ENCODE results near the gene PNMT. TPM values are rescaled to one million over a fixed set of nuclear protein-coding genes. Genes with fewer than 3 reads are reported as not detected.

PNMT gene
- total and polyA plus RNA-seq, 2 experiments from 2014 or later, result 1.9 to 2.5 TPM

DNA sequence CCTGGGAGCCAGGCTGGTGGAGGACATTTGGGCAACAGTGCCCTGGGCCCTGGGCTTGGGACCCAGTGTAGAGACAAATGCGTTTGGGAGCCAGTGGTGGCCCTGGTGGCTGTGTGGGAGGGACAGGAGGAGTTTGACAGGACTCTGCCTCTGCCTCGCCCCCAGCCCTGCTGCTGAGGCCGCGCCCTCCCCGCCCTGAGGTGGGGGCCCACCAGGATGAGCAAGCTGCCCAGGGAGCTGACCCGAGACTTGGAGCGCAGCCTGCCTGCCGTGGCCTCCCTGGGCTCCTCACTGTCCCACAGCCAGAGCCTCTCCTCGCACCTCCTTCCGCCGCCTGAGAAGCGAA is 15.0 kb upstream of the PNMT start:
- H3K4me1 Mint-ChIP-seq, result peaks cover 58% of the 10 kb centered on the region
- Histone ChIP-seq H4K20me1 (replicated peaks; ENCODE audit: insufficient read depth) (peaks cover 10% of the 10 kb centered on the region), H3K27ac (ENCODE audit: low read depth) (0 out of 2 replicates have a peak overlapping the region, but pooled peaks have one; percentile 55)

More for the DNA sequence above, 15.0 kb upstream of the PNMT start:
- peak; percentile 9 for ATAC-seq
- Histone ChIP-seq H3K79me2 (replicated peaks; ENCODE audit: insufficient read depth) (peaks cover 8% of the 10 kb centered on the region; the same call in 1 of the 2 replicates), H3K4me3 (no peak overlapping the region), H3K27me3 (ENCODE audit: insufficient read depth) (no peaks in the 10 kb centered on the region), H3K4me2 (peak overlapping the region; percentile 43; the same call in 1 of the 2 replicates), H3K9me2 (ENCODE audit: insufficient read depth) (no peaks in the 10 kb centered on the region), H3K36me3 (ENCODE audit: insufficient read depth) (no peaks in the 10 kb centered on the region), H3K4me1 (ENCODE audit: insufficient read depth) (peaks cover 18% of the 10 kb centered on the region), H2AFZ (no peak overlapping the region), H3F3A (replicated peaks; ENCODE audit: low read depth) (peaks cover 13% of the 10 kb centered on the region; the same call in 1 of the 2 replicates)
- H3K4me3 Mint-ChIP-seq, result no peak overlapping the region; the same call in 2 of the 3 replicates
- TF ChIP-seq ZNF114 (CRISPR knock-in tag; IDR thresholded peaks at IDR 0.05) (no peak), ZNF331 (CRISPR knock-in tag; IDR thresholded peaks at IDR 0.05; ENCODE audit: low read depth) (no peak), CREB1 (CRISPR knock-in tag; IDR thresholded peaks at IDR 0.05; ENCODE audit: low read depth) (no peak), EZH2phosphoT487 (IDR thresholded peaks at IDR 0.05; ENCODE audit: unreplicated experiment) (no peak), CTCF (conservative IDR thresholded peaks at IDR 0.05; ENCODE audit: low read depth in 2 of 2) (no peak), REST (IDR thresholded peaks at IDR 0.05; ENCODE audit: unreplicated experiment) (no peak), STAT1 (IDR thresholded peaks at IDR 0.05; ENCODE audit: unreplicated experiment) (no peak)
- TF ChIP-seq, protein P1, sequence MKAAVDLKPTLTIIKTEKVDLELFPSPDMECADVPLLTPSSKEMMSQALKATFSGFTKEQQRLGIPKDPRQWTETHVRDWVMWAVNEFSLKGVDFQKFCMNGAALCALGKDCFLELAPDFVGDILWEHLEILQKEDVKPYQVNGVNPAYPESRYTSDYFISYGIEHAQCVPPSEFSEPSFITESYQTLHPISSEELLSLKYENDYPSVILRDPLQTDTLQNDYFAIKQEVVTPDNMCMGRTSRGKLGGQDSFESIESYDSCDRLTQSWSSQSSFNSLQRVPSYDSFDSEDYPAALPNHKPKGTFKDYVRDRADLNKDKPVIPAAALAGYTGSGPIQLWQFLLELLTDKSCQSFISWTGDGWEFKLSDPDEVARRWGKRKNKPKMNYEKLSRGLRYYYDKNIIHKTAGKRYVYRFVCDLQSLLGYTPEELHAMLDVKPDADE (IDR thresholded peaks at IDR 0.05), result no peak
- H3K36me3 Mint-ChIP-seq (ENCODE audit: low read depth), result peaks cover 10% of the 10 kb centered on the region
- peaks cover 18% of the 10 kb centered on the region for H3K27me3 Mint-ChIP-seq (ENCODE audit: insufficient read depth, low read depth, poor library complexity)
- no peak overlapping the region for H3K27ac Mint-ChIP-seq
- H3K9me3 Mint-ChIP-seq, result no peaks in the 10 kb centered on the region; the same call in 2 of the 3 replicates
- DNase-seq (ENCODE audit: low spot score), result no peak
